HT-29 (cell line): ENCODE data around the gene CFAP300. TPM values are rescaled to one million over a fixed set of nuclear protein-coding genes. Genes with fewer than 3 reads are reported as not detected.

ENCODE experiments used
- DNase-seq: peaks from one replicate; pipeline ENCODE4 v3.0.0-alpha.2; 2015; ENCODE audit warnings: low spot score
- small RNA-seq: library from RNA; depleted of rRNA; stranded (forward); fragments of <200 nt; gene quantifications from one replicate; pipeline ENCODE3, GENCODE V24; 2014
- total RNA-seq: library from RNA; depleted of rRNA; stranded (reverse); fragments of >200 nt; shearing (Covaris generic); gene quantifications from 2 replicates; pipeline ENCODE4 v1.2.3, GENCODE V29; 2014; rRNA removed

CFAP300 gene
- total RNA-seq, 1 experiment from 2014 or later = 7.4 TPM

DNA sequence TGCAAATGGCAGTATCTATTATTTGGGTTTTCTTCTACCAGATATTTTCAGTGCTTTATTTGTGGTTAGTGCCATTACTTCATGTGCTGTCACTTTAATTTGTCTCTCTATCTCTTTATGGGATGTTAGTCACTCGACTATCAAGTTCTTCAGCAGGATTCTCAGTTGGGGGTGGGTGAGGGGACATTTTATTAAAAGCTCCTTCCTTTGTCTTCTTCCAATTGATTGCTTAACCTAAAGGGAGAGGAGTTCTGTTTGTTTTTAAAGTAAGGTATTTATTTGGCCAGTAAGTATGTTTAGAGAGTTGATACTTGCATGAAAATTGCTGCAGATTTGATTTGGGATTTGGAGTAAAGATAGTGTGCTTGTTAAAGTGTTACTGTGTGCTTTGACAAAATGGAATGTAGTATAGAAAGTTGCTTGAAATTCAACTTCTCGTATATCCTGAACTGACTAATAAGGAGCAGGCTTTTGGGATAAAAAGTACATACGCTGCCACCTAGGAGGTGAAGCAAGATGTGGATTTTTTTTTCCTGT lies 73.3 kb downstream of the CFAP300 start:
- DNase-seq = peak; percentile 34

- no peak for DNase-seq
Observed at GRCh38 chr11:102121329-102121728, 74.1 kb downstream of the CFAP300 start.

Small RNA genes lying within 50 kb of the gene (small RNA-seq; reads per million reads assigned to genes)
- gene RNA5SP535 = not detected

Other genes starting within 250 kb of the CFAP300 start
- 0.50 and 0.58 TPM in 2 replicates for gene CEP126, start 132.4 kb upstream of the CFAP300 start, total RNA-seq
- not detected in 2 replicates for gene ANGPTL5, start 130.9 kb upstream of the CFAP300 start, total RNA-seq
- gene YAP1, start 63.0 kb downstream of the CFAP300 start, total RNA-seq = 112 TPM in 2 replicates